ENCODE data around the gene TASP1.

The TASP1 gene

DNA sequence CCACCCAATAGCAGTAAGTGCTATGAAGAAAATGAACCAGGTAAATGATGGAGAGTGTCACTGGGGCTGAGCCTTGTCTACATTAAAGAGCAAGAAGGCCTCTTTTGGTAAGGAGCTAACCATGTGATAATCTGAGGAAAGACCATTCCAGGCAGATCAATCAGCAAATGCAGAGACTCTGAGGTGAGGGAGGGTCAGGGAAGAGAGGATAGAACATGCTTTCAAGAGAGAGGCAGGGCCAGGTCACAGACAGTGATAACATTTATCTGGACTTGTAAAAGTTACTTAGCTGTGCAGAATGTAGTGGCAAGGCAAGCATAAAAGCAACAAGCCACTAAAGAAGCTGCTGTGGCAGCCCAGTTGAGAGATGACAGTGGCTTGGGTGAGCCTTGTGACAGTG, 197.3 kb downstream of the TASP1 start:
- no peak for DNase-seq (ENCODE audit: low read depth)

DNA sequence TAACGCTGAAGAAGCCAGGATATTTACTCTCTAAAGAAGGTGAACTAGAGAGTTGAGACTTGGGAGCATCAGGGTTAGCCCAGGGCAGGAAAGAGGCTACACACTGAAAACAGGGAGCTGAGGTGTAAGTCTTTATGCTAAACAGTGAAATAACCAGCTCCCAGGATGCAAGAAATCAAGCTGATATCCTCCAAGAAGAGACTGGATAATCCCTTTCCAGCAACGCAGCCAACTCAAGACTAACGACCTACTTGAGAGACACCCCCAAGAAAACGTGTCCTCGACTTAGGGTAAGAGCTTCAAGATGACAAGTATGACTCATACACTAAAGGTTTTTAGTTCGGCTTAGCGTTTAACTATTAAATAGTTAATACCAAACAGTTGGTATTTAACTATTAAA, 202.2 kb downstream of the TASP1 start:
- DNase-seq (ENCODE audit: low read depth): no peak

- no peak for DNase-seq (ENCODE audit: low read depth)
Measured at GRCh38 chr20:13432126-13432525, 206.6 kb downstream of the TASP1 start.

GRCh38 chr20:13430346-13431002, 208.3 kb downstream of the TASP1 start:
- DNase-seq (ENCODE audit: low read depth): no peak

- no peak for DNase-seq (ENCODE audit: low read depth)
Measured at GRCh38 chr20:13428684-13429083, 210.0 kb downstream of the TASP1 start.

- DNase-seq (ENCODE audit: low read depth): no peak
Measured at GRCh38 chr20:13426870-13427269, 211.9 kb downstream of the TASP1 start.

- no peak for DNase-seq (ENCODE audit: low read depth)
Measured at GRCh38 chr20:13425381-13426135, 213.2 kb downstream of the TASP1 start.

DNA sequence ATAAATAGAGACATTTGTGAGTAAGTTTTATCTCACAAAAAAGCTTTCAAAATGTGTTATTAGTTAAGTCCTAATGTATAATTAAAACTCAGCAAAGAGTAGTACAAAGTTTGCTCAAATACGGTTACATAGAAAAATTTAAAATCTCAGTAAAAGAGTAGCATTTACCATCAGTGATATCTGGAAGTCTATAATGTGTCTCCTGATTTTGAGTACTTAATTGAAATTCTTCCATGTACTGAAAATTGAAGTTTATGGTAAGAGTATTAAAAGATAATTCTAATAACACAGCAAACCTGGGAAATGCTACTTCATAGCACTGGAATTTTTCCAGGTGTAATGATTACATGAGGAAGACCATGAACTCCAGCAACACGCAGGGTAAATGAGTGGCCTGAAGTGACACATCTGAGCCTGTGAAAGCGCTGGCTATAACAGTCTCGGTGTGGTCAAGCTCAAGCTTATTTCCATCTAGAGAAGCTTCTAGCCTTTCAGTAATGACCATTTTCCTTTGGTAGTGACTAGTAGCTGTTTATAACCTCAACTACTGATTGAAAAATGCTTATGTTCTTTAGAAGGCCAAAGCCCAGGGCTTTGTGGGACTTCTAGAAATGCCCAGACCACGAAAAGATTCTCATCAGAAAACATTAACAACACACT, 214.4 kb downstream of the TASP1 start:
- DNase-seq (ENCODE audit: low read depth): no peak

DNA sequence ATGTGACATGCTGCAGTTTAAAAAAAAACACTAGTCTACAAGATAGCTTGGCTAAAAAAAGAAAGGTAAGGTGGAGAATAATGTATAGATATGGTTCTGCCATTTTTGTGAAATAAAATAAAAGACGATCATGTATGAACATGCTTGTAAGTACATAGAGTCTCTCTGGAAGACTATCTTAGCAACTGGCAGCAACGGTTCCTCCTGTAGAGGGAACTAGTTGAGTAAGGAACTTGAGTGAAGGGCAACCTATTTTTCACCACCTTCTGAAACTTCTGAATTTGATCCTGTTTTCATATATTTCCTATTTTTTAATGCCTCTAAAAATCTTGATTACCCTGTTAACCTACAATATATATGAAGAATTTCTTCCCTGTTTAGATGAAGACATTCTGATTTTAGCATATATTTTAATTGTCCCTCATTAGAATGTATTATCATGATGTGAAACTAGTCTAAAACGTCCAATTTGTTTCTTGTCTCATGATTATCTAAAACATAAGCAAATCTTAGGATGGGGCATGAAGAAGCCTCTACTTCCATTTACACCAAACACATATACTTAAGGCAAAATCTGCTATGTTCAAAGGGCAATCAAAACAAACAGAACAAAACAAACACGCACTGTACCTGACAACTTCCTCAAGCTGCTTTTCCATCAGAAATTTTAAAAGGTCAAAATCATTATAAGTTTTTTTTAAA, 215.1 kb downstream of the TASP1 start:
- no peak for DNase-seq (ENCODE audit: low read depth)

- no peak for DNase-seq (ENCODE audit: low read depth)
Measured at GRCh38 chr20:13422637-13423036, 216.1 kb downstream of the TASP1 start.

DNA sequence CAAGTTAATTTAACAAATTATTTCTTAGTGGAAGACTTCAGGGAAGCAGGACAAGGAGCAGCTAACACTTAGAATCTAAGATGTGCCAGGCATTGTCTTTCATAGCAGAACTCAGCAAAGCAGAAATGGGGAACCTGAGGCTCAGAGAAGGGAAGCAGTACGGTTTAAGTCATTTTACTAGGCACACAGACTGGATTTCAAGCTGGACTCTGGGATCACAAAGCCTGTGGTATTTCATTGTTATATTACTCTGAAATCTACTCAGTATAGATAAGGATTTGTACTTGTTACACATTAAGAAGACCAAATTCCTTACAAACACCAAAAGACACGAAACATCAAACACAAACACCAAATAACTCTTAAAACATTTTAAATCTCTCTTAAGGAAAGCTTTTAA, 218.1 kb downstream of the TASP1 start:
- no peak for DNase-seq (ENCODE audit: low read depth)

GRCh38 chr20:13419477-13419876, 219.3 kb downstream of the TASP1 start:
- DNase-seq (ENCODE audit: low read depth): no peak

DNA sequence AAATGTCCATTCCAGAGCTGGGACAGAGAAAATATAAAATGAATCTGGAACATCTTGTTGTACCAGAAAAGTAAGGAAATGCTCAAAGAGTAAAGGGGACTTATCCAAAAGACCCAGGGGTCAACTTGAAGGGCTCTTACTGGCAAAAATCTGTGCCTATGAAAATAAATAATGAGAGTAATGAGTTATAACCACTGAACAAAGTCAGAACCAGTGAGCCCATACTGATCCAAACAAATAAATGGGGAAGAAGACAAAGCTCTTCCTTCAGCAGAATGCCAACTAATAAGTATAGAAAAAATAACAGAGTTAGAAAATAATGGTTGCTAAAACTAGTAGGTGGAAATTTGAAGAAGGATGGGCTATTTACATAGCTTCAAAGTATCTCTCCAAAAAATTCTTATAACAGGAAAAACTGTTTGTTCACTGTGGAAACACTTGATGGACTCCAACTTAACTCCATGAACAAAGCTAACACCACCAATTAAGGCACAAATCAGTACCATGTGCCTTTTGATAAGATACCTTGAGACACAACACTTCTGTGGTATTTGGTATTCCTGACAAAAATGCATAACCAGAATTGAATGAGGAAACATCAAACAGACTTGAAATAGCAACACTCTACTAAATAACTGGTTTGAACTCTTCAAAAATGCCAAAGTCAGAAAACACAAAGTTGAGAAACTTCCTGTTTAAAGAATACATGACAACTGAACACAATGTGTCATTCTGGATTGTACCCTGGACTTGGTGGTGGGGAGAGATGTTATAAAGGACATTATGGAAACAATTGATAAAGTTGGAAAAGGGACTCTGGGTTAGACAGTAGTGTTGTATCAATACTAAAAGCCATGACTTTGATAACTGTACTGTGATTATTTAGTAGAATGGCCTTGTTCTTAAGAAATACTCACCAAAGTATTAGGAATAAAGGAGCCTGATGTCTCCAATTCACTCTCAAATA, 220.2 kb downstream of the TASP1 start:
- no peak for DNase-seq (ENCODE audit: low read depth)

GRCh38 chr20:13416531-13416930, 222.2 kb downstream of the TASP1 start:
- DNase-seq (ENCODE audit: low read depth): no peak

DNA sequence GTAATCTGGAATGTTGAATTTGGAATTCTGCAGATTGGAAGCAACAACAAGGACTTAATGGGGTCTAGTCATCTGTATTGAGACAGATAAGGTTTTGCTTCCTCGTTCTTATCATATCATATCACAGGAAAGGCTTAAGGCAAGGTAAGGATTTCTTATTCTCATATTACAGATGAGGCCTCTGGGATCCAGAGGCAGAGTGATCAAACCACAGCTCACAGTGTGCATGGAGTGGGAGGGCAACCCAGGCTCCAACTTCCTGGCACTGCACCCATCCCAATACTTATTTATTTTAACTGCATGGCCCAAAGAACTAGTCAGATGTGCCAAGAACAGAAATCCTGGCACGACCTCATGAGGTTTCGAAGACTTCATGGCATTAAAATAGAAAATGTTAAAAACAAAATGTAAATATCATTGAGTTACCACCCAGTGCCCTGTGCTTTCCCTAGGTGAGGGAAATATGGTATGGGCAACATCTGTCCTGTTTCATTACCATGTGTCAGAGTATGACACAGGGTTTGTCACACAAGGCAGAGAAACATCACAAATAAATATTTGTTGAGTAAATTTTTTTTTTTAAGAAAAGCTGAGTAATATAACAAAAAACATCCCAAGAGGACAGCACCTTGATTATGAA, 225.8 kb downstream of the TASP1 start:
- DNase-seq (ENCODE audit: low read depth): no peak

- DNase-seq (ENCODE audit: low read depth): no peak
Measured at GRCh38 chr20:13404293-13404692, 234.4 kb downstream of the TASP1 start.

DNA sequence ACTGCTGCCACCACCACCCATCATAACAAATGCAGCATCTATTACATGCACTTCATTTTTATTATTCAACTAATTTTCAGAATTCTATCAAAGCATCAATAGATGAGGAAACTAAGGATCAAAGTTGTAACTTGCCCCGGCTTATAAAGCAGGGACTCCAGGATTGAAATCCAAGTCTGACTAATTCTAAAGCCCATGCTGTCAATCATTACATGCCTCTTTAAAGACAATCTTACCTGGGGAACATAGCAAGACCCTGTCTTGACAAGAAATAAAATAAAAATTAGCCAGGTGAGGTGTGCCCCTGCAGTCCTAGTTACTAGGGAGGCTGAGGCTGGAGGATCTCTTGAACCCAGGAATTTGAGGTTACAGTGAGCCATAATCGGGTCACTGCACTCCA, 235.3 kb downstream of the TASP1 start:
- no peak for DNase-seq (ENCODE audit: low read depth)

DNA sequence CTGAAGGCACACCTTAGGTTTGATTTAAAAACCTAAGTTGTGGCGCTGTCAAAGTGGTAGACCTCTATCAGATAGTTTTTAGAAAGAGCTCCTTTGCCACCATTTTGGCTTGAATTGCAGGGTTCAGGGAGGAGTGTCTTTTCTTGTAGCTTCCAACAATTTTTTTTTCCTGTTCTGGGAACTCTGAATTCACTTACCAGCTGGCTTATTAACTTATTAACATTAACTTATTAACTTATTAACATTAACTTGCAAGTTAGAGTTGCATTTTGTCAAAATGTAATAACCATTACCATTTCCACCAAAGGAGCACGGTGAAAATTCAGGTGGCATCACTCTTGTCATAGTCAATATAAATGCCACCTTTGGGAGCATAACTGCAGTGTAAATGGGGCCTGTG, 235.7 kb downstream of the TASP1 start:
- no peak for DNase-seq (ENCODE audit: low read depth)

- DNase-seq (ENCODE audit: low read depth): no peak
Measured at GRCh38 chr20:13402171-13402760, 236.5 kb downstream of the TASP1 start.

GRCh38 chr20:13401596-13401995, 237.1 kb downstream of the TASP1 start:
- DNase-seq (ENCODE audit: low read depth): no peak

DNA sequence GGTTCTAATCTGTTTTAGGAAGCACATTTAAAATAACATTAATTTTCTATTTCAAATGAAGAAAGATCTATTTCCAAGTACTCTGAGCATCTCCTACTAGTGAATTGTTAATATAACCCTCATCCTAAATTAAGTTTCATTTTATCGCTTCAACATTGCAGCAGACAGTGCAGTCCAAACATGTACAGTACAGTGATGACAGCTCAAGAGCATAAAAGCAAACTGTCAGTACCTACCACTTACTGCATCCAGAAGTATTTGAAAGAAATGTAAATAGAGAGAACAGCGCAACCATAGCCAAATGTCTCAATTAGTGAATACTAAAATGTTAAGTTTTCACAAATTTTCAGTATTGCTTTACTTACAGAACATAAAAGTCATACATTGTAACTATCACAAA, 238.3 kb downstream of the TASP1 start:
- no peak for DNase-seq (ENCODE audit: low read depth)

Data from stromal cell of bone marrow (primary cell).